ENCODE results near the gene CCDC112.

The CCDC112 gene

DNA sequence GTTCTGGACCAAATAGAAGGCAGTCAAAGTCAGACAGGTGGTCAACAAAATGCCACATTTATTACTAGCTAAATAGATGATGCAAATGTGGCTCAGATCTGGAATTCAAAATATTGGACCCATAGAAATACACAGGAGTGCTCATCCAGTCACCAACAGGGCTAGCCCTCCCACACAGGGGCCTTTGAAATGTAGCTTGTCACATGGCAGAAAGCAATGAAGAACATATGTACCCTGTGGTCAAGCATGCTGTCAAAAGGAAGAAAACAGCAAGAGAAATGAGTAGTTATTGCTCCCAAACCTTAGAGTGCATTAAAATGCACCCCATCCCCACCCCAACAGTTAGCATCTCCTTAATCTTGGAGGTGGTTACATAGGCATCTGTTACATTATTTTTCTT, 20.9 kb upstream of the CCDC112 start:
- DNase-seq = no peak

DNA sequence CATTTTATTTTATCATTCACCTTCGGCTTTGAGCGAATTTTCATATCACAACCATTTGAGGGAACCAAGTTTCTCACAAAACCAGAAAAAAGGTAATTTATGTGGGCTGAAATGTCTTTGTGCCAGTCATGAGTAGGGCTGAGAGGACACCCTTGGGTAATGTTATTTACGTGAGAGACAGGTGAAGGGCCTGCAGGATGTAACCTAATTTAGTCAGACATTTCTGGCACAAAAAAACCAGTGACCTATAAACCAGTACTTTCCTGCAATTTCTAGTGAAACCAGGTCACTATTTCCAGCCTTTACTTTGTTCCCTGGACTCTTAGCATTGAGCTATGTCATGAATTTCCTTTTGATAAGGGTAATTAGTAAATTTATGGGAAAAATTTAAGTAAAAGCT, 17.2 kb upstream of the CCDC112 start:
- no peak for DNase-seq

DNA sequence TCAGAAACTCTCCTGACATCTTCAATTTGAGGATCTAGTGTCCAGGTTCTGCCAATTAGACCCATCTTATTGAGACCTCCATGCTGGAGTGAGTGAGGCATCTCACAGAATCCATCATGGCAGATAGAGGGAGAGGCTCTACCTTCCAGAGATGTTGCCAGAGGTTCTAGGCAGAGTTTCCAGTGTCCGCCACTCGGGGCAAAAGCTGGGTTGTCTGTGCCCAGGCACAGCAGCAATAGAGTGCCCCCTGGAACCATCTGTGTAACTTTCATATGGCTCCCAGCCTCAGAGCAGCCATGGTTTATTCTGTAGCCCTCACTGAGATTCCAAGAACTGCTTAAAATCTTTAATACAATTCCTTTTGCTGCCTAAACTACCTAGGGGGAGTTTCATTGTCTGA, 16.6 kb upstream of the CCDC112 start:
- no peak for DNase-seq

GRCh38 chr5:115309751-115310370, 13.4 kb upstream of the CCDC112 start:
- peak; percentile 14 for DNase-seq

GRCh38 chr5:115308815-115309214, 12.4 kb upstream of the CCDC112 start:
- DNase-seq = no peak

DNA sequence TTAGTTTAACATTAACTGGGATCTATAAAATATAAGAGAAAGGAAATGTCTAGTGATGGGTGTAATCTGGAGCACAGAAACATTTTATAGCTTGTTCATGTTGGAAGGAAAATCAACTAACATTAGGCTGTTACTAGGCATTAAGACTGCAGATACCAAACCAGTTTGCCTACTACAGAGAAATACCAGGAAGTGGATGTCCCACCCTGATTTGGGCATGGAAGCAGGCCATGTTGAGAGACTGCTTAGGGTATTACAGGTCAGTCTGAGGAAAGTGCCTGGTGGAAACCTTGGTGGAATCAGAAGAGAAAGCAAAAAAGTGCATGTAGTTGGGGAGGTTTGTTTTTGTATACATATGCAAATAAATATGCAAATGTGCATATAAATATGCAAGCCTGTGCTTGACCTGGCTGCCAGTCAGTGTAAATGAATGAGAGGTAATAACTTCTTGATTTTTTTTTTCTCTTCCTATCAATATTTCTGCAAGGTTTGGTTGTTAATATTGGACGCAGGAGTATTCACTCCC, 9.6 kb upstream of the CCDC112 start:
- no peak for DNase-seq

GRCh38 chr5:115304496-115304895, 8.0 kb upstream of the CCDC112 start:
- DNase-seq = no peak

- DNase-seq = no peak
These were observed 2.4 kb upstream of the CCDC112 start for GRCh38 chr5:115298811-115299210.

- peak; percentile 18 for DNase-seq
These were observed 577 bp upstream of the CCDC112 start for GRCh38 chr5:115297031-115297430.

- no peak for DNase-seq
These were observed 704 bp downstream of the CCDC112 start for GRCh38 chr5:115295777-115296123.

- DNase-seq = no peak
These were observed 5.1 kb downstream of the CCDC112 start for GRCh38 chr5:115291397-115291796.

GRCh38 chr5:115289104-115289503, 7.3 kb downstream of the CCDC112 start:
- DNase-seq = no peak

GRCh38 chr5:115284021-115284420, 12.4 kb downstream of the CCDC112 start:
- DNase-seq = no peak

DNA sequence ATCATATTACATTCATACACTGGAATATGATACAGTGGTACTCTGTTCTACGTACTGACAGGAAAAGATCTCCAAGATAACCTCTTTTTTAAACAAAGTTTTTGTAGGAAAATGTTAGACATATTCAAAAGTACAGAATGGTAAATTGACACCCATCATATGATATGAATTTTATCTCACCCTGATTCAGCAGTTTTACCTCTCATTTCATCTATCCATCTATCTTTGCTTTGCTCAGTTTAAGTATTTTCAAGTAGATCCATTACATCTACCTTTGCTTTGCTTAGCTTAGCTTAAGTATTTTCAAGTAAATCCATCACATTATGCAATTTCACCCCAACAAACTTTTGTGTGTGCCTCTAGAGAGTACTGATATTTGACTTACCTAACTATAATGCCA, 14.3 kb downstream of the CCDC112 start:
- no peak for DNase-seq

DNA sequence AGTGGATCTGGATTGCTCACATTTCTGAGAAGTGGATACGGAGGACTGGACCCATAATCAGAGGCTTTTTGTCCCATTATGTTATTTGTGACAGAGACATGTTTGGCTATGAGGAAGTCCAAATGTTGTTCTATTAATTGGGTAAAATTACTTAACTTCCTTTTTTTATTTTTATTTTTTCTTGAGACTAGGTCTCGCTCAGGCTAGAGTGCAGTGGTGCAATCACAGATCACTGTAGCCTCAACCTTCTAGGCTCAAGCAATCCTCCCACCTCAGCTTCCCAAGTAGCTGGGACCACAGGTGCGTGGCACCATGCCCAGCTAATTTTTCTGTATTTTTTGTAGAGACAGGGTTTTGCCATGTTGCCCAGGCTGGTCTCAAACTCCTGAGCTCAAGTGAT, 21.9 kb downstream of the CCDC112 start:
- no peak for DNase-seq

DNA sequence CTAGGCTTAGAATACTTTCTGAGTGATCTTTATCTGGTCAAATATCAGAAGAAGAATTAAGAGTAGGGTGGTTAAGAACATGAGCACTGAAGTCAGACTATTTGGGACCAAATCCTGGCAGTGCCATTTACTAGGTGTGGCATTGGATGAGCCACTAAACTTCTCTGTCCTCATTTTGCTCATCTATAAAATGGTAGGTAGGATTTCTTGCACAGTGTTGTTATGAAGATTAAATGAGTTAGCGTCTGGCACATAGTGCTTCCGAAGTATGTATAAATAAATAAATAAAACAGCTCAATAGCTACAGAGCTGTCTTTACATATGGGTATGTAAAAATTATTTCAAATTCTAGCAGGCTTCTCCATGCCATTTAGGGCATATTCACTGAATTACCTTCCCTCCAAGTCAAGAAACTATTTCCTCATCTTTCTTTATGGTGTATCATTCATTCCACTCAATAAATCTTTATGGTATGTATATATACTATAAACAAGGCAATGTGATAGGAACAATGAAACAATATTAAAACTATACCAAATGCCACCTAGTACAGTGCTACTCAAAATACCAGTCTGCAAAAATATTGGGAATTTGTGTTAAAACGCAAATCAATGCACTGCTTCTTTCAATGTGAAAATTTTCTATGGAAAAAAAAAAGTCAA, 24.0 kb downstream of the CCDC112 start:
- DNase-seq = no peak

DNA sequence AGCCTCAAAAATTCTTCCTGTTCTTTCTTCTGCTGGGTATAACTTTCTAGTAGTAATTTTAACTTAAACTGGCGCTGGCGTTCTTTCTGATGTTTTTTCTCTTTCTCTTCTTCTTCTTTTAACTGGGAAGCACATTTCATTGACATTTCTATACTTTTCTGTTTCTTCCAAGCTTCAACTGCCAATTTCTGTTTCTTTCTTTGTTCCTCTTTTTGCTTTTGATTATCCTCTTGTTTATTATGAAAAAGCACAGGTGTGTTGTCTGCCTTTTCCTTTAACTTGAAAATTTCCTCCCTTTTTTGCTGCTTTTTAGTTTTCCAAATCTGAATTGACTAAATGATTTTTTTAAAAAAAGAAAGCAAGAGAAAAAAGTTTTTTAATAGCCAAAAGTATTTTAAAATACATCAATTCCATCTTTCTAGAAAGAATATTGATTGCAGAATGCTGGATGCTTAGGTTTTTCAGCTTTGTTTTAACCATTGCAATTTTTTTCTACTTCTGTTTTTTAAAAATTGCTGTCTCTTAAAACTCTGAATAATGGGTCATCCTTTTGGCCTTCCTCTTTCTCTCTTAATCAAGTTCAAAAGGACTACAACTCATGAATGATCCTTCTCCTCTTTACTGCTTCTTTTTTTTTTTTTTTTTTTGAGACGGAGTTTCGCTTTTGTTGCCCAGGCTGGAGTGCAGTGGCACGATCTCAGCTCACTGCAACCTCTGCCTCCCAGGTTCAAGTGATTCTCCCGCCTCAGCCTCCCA, 25.0 kb downstream of the CCDC112 start:
- no peak for DNase-seq

GRCh38 chr5:115267617-115268016, 28.8 kb downstream of the CCDC112 start:
- peak; percentile 51 for DNase-seq

GRCh38 chr5:115265220-115265619, 31.2 kb downstream of the CCDC112 start:
- DNase-seq = no peak

- DNase-seq = no peak
These were observed 31.7 kb downstream of the CCDC112 start for GRCh38 chr5:115264786-115265185.

DNA sequence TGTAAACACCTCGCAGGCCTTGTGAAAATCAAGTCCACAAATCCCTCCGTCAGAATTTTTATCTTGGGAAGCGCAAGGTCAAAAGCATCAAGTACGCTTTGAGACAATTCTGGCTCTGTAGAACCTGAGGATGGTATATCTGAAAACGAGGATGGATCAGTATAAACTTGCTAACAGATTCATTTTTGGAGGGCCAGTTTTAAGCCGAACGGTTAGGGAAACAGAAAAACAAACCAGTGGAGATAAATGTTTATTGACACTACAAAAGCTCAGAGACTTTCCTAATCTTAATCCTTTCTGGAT, 33.4 kb downstream of the CCDC112 start:
- no peak for DNase-seq

GRCh38 chr5:115262321-115263077, 34.0 kb downstream of the CCDC112 start, which contains the start of gene PGGT1B:
Gene PGGT1B (minus strand): TSS chr5:115262877. CDS start chr5:115262851, 26 bp downstream.
- DNase-seq = peak; percentile 65

GRCh38 chr5:115262011-115262320, 34.5 kb downstream of the CCDC112 start:
- no peak for DNase-seq

DNA sequence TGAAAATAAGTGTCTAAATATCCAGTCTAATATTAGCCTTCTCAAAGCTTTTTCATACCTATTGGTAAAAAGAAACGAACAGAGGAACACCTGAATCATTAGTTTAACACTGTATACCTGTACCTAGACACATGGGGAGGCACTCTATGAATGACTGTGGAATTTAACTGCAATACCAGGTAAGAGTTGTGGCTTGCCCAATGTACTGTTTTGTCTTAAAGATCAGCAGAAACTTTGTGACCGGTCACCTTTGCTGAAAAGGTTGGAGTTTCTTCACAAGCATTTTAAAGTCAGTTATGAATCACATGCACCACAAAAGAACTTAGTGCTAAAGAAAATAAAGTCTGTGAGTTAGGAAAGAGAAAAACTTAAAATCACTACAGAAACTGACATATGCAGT, 36.2 kb downstream of the CCDC112 start:
- no peak for DNase-seq

All from NCI-H226 (cell line).